ENCODE measurements around the gene COX17. TPM values are rescaled to one million over a fixed set of nuclear protein-coding genes. Genes with fewer than 3 reads are reported as not detected.

The COX17 gene
- total RNA-seq, 1 donor from 2014 or later, result 165 TPM

DNA sequence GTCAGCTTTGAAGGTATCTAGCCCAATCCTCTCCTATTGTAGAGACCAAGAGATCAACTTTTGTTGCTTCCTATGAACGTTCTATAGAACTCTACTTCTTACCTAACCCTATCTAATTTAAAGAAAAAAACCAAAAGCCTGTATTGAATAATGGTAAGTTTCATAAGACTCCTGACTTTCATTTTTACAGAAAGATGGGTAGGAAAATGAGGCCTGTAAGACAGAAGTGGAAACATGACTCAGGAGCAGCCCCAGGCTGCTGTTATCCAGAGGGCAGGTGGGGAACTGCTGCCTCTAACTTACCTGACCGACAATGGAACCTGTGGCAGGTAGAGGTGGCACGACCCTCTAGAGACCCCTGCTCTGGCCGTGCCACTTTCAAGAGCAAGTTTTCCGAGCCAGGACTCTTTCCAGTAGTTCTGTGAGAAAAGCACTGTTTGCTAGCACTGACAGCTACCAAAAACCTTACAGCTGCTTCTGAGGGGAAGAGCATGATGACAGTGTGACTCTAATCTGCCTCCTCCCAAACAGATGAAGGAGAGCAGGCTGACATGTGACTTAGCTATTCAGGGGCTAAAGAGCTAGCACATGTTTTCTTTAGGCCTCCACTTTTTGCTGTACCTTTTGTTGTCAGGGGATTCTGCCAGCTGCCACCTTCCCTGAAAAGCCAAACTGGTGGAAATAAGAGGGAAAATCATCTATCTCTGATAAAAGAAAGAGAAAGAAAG is 34.3 kb downstream of the COX17 start:
- H3K4me1 ChIP-seq, result peaks cover 98% of the 10 kb centered on the region
- H3K36me3 ChIP-seq, result peaks cover 45% of the 10 kb centered on the region

DNA sequence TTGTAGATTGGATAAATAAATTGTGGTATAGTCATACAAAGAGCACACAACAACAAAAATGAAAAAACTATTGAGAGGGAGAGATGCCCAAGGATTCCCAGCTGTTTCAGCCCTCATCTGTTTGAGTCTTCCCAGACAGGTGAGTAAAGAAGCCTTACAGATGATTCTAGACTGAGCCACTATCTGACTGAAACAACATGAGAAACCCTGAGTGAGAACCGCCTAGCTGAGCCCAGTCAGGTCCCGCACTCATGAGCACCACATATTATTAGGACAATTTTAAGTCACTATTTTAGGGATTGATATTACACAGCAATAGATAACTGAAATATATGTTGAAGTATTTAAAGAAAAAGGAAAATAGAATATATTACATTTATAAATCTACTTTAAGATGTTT is 35.8 kb downstream of the COX17 start:
- Histone ChIP-seq H3K27me3 (ENCODE audit: low read depth) (no peaks in the 10 kb centered on the region), H3K36me3 (peaks cover 45% of the 10 kb centered on the region), H3K9me3 (replicated peaks) (no peaks in the 10 kb centered on the region), H3K4me3 (no peak overlapping the region), H3K27ac (replicated peaks) (peak overlapping the region; percentile 94), H3K4me1 (peaks cover 98% of the 10 kb centered on the region)
- TF ChIP-seq, protein P1, sequence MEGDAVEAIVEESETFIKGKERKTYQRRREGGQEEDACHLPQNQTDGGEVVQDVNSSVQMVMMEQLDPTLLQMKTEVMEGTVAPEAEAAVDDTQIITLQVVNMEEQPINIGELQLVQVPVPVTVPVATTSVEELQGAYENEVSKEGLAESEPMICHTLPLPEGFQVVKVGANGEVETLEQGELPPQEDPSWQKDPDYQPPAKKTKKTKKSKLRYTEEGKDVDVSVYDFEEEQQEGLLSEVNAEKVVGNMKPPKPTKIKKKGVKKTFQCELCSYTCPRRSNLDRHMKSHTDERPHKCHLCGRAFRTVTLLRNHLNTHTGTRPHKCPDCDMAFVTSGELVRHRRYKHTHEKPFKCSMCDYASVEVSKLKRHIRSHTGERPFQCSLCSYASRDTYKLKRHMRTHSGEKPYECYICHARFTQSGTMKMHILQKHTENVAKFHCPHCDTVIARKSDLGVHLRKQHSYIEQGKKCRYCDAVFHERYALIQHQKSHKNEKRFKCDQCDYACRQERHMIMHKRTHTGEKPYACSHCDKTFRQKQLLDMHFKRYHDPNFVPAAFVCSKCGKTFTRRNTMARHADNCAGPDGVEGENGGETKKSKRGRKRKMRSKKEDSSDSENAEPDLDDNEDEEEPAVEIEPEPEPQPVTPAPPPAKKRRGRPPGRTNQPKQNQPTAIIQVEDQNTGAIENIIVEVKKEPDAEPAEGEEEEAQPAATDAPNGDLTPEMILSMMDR (IDR thresholded peaks at IDR 0.05; ENCODE audit: borderline replicate concordance), result no peak
- DNase-seq, result no peak
- intact Hi-C loops (cut with micrococcal nuclease), result no loop called here

More for the DNA sequence above, 34.3 kb downstream of the COX17 start:
- H3K9me3 ChIP-seq (replicated peaks), result no peaks in the 10 kb centered on the region
- peak overlapping the region; percentile 94 for H3K27ac ChIP-seq (replicated peaks)
- DNase-seq, result no peak
- TF ChIP-seq, protein P1 (IDR thresholded peaks at IDR 0.05; ENCODE audit: borderline replicate concordance), result no peak
- no peaks in the 10 kb centered on the region for H3K27me3 ChIP-seq (ENCODE audit: low read depth)
- H3K4me3 ChIP-seq, result peak overlapping the region; percentile 18
- intact Hi-C loops (cut with micrococcal nuclease), result no loop called here

DNA sequence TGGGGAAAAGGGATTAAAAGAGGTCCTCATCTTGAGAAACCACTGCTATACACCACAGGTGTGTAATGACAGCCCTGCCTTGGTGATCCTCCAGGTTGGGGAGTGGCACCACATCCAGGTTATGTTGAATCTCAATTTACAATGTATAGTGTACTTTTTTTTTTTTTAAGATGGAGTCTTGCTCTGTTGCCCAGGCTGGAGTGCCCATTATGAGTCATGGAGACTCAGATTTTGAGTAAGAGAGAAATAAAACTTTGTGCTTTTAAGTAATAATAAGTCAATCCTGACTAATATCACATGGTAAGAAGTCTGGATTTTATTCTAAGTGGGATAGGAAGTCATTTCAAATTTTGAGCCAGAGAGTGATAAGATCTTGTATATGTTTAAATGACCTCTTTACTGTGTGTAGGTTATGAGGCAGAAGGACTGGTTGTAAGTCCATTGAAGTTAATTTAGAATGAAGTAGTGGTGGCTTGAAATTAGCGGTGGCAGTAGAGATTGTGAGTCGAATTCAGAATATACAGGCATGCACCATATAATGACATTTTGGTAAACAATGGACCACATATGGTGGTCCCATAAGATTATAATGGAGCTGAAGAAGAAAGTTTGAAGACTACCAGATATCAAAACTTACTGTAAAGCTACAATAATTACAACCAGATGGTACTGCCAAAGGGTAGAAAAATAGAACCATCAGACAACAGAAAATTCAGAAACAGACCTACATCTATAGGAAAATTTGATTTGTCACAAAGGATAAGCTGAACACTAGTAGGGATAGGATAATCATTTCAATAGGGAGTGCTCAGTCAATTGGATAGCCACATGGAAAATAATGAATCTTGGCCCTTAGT is 37.5 kb downstream of the COX17 start:
- H3K9me3 ChIP-seq (replicated peaks), result no peaks in the 10 kb centered on the region
- TF ChIP-seq, protein P1 (IDR thresholded peaks at IDR 0.05; ENCODE audit: borderline replicate concordance), result no peak
- no peak overlapping the region for H3K4me3 ChIP-seq
- peaks cover 45% of the 10 kb centered on the region for H3K36me3 ChIP-seq
- H3K4me1 ChIP-seq, result peaks cover 96% of the 10 kb centered on the region
- H3K27ac ChIP-seq (replicated peaks), result peak overlapping the region; percentile 90
- DNase-seq, result no peak
- intact Hi-C loops (cut with micrococcal nuclease), result no loop called here
- H3K27me3 ChIP-seq (ENCODE audit: low read depth), result no peaks in the 10 kb centered on the region

DNA sequence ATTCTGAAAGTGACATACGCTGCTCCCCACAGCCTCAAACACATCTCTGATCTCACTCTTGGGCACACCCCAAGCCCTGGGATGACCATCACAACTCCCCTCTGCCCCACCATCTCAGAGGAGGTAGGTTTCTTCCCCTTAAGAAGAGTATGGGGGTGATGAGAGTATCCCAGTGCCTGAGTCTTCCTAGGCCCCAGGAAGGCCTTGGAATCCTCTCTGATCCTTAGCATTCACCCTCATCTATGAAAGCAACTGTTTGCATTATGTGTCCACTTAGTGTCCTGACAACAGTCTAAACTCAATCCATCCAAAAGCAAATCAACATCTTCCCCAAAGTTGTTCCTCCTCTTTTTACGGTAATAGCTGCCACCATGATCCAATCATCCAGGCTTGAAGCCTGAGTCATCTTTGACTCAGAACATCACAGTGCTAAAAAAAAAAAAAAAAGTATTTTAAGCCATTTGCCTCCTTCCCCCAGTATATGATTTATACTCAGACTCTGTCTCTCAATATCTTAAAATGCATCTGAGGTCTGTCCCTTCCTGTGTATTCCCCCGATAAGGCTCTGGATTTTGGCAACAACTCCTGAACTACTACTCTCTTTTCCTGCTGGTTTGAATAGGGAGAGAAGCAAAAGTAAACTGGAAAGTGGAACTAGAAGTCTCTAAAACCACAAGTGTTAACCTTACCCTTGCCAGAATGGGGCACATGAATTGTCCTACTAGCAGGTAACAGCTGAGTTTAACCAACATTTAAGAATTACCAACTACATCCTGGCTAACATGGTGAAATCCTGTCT is 39.3 kb downstream of the COX17 start:
- TF ChIP-seq, protein P1 (IDR thresholded peaks at IDR 0.05; ENCODE audit: borderline replicate concordance), result no peak
- DNase-seq, result no peak
- H3K4me3 ChIP-seq, result peak overlapping the region; percentile 18
- intact Hi-C loops (cut with micrococcal nuclease), result no loop called here
- peaks cover 78% of the 10 kb centered on the region for H3K4me1 ChIP-seq
- no peaks in the 10 kb centered on the region for H3K9me3 ChIP-seq (replicated peaks)
- H3K27me3 ChIP-seq (ENCODE audit: low read depth), result no peaks in the 10 kb centered on the region
- H3K27ac ChIP-seq (replicated peaks), result peak overlapping the region; percentile 90
- peaks cover 30% of the 10 kb centered on the region for H3K36me3 ChIP-seq

Data from left ventricle myocardium inferior (tissue), 1 donor.